ENCODE data around the gene AGPAT1.
A peak's percentile ranks its signal among the peaks of the same experiment; 100 is the strongest.

Gene AGPAT1

GRCh38 chr6:32168807-32169591, 6.9 kb downstream of the AGPAT1 start:
- Histone ChIP-seq H3K27ac (ENCODE audit: low read depth, low read length) (no peak overlapping the region), H3K9ac (ENCODE audit: low read depth in 1 of 2, low read length in 2 of 2) (no peak overlapping the region), H3K4me1 (ENCODE audit: control insufficient read depth in 1 of 2, insufficient read depth in 2 of 2, low read length in 2 of 2) (peaks cover 6 to 9% of the 10 kb centered on the region in 2 donors), H3K27me3 (ENCODE audit: control insufficient read depth in 1 of 2, insufficient read depth in 2 of 2, low read length in 2 of 2) (no peaks in the 10 kb centered on the region), H3K4me3 (ENCODE audit: low read depth in 1 of 2, low read length in 2 of 2) (no peak overlapping the region), H3K36me3 (ENCODE audit: control insufficient read depth in 1 of 2, insufficient read depth in 2 of 2, low read length in 2 of 2) (peaks cover 14 to 49% of the 10 kb centered on the region in 2 donors), H3K9me3 (ENCODE audit: control insufficient read depth in 1 of 2, low read length in 2 of 2) (no peaks in the 10 kb centered on the region)

DNA sequence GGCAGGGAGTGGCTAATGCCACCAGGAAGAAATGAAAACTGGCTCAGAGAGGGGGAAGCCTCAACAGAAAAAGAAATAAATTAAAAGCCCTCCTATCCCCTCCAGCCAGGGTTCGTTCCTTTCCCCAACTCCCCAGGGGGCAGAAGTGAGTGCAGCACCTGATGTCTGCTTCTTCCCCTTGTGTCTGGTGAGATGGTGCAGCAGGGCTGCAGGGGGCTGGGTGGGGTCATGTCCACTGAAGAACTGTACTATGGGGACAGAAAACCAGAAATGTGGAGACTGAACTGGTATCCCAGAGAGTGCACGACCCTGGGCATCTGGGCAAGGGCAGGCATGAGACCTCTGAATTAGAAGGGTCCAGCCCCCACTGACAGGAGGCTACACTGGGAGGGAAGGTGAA, 7.5 kb downstream of the AGPAT1 start:
- H3K4me3 ChIP-seq (ENCODE audit: low read depth in 1 of 2, low read length in 2 of 2), result no peak overlapping the region
- H3K27ac ChIP-seq (ENCODE audit: low read depth, low read length), result no peak overlapping the region
- H3K9me3 ChIP-seq (ENCODE audit: control insufficient read depth in 1 of 2, low read length in 2 of 2), result no peaks in the 10 kb centered on the region
- H3K27me3 ChIP-seq (ENCODE audit: control insufficient read depth in 1 of 2, insufficient read depth in 2 of 2, low read length in 2 of 2), result no peaks in the 10 kb centered on the region
- H3K9ac ChIP-seq (ENCODE audit: low read depth in 1 of 2, low read length in 2 of 2), result no peak overlapping the region
- H3K4me1 ChIP-seq (ENCODE audit: control insufficient read depth in 1 of 2, insufficient read depth in 2 of 2, low read length in 2 of 2), result peaks cover 6 to 8% of the 10 kb centered on the region in 2 donors
- peaks cover 14 to 49% of the 10 kb centered on the region in 2 donors for H3K36me3 ChIP-seq (ENCODE audit: control insufficient read depth in 1 of 2, insufficient read depth in 2 of 2, low read length in 2 of 2)

GRCh38 chr6:32167761-32168262, 8.1 kb downstream of the AGPAT1 start:
- Histone ChIP-seq H3K27me3 (ENCODE audit: control insufficient read depth in 1 of 2, insufficient read depth in 2 of 2, low read length in 2 of 2) (no peaks in the 10 kb centered on the region), H3K27ac (ENCODE audit: low read depth, low read length) (no peak overlapping the region), H3K9me3 (ENCODE audit: control insufficient read depth in 1 of 2, low read length in 2 of 2) (no peaks in the 10 kb centered on the region), H3K9ac (ENCODE audit: low read depth in 1 of 2, low read length in 2 of 2) (no peak overlapping the region), H3K36me3 (ENCODE audit: control insufficient read depth in 1 of 2, insufficient read depth in 2 of 2, low read length in 2 of 2) (peaks cover 14 to 52% of the 10 kb centered on the region in 2 donors), H3K4me3 (ENCODE audit: low read depth in 1 of 2, low read length in 2 of 2) (no peak overlapping the region), H3K4me1 (ENCODE audit: control insufficient read depth in 1 of 2, insufficient read depth in 2 of 2, low read length in 2 of 2) (peaks cover 1 to 3% of the 10 kb centered on the region in 2 donors)

DNA sequence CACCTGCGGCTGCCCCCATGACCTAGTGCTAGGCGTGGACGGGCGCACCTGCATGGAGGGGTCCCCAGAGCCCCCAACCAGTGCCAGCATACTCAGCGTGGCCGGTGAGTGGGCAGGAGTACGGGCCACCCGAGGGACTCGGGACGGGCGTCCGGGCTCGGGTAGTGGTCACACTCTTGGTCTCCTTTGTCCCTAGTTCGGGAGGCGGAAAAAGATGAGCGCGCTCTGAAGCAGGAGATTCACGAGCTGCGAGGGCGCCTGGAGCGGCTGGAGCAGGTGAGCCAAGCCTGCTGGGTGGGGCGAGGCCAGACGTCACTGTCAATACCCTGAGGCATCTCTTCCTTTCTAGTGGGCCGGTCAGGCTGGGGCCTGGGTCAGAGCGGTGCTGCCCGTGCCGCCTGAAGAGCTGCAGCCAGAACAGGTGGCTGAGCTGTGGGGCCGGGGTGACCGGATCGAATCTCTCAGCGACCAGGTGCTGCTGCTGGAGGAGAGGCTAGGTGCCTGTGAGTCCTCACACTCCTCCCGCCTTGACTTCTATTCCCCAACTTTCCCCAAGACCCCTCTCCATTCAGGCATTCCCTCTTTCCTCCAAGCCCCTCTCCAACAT, 8.6 kb downstream of the AGPAT1 start:
- no peaks in the 10 kb centered on the region for H3K4me1 ChIP-seq (ENCODE audit: control insufficient read depth in 1 of 2, insufficient read depth in 2 of 2, low read length in 2 of 2)
- no peak overlapping the region for H3K4me3 ChIP-seq (ENCODE audit: low read depth in 1 of 2, low read length in 2 of 2)
- peaks cover 14 to 53% of the 10 kb centered on the region in 2 donors for H3K36me3 ChIP-seq (ENCODE audit: control insufficient read depth in 1 of 2, insufficient read depth in 2 of 2, low read length in 2 of 2)
- no peaks in the 10 kb centered on the region for H3K27me3 ChIP-seq (ENCODE audit: control insufficient read depth in 1 of 2, insufficient read depth in 2 of 2, low read length in 2 of 2)
- H3K27ac ChIP-seq (ENCODE audit: low read depth, low read length), result no peak overlapping the region
- no peak overlapping the region for H3K9ac ChIP-seq (ENCODE audit: low read depth in 1 of 2, low read length in 2 of 2)
- no peaks in the 10 kb centered on the region for H3K9me3 ChIP-seq (ENCODE audit: control insufficient read depth in 1 of 2, low read length in 2 of 2)

DNA sequence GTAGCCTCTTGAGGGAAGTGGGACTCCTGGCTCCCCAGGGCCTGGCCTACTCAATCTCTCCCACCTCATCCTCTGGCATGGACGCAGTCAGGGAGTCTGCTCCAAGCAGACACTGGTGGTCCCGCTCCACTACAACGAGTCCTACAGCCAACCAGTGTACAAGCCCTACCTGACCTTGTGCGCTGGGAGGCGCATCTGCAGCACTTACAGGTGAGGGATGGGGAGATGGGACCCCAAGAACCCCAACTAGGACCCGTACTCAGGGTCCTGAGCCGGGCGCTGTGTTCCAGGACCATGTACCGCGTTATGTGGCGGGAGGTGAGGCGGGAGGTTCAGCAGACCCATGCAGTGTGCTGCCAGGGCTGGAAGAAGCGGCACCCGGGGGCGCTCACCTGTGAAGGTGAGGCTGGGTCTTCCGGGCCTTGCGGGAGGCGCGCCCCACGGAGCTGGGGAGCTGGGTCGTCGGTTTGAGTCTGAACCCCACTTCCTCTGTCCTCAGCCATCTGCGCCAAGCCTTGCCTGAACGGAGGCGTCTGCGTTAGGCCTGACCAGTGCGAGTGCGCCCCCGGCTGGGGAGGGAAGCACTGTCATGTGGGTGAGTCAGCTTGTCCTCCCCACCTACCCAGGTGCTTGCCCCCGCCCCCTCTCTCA, 9.3 kb downstream of the AGPAT1 start:
- Histone ChIP-seq H3K9me3 (ENCODE audit: control insufficient read depth in 1 of 2, low read length in 2 of 2) (no peaks in the 10 kb centered on the region), H3K27me3 (ENCODE audit: control insufficient read depth in 1 of 2, insufficient read depth in 2 of 2, low read length in 2 of 2) (no peaks in the 10 kb centered on the region), H3K27ac (ENCODE audit: low read depth, low read length) (no peak overlapping the region), H3K36me3 (ENCODE audit: control insufficient read depth in 1 of 2, insufficient read depth in 2 of 2, low read length in 2 of 2) (peaks cover 14 to 53% of the 10 kb centered on the region in 2 donors), H3K4me3 (ENCODE audit: low read depth in 1 of 2, low read length in 2 of 2) (no peak overlapping the region), H3K4me1 (ENCODE audit: control insufficient read depth in 1 of 2, insufficient read depth in 2 of 2, low read length in 2 of 2) (no peaks in the 10 kb centered on the region), H3K9ac (ENCODE audit: low read depth in 1 of 2, low read length in 2 of 2) (no peak overlapping the region)

GRCh38 chr6:32164295-32164694, 11.6 kb downstream of the AGPAT1 start, which contains the start of gene EGFL8:
Gene EGFL8, plus strand, starts transcription at chr6:32164595. Its CDS starts 1,571 bp downstream, at chr6:32166166.
- Histone ChIP-seq H3K27me3 (ENCODE audit: control insufficient read depth in 1 of 2, insufficient read depth in 2 of 2, low read length in 2 of 2) (no peaks in the 10 kb centered on the region), H3K4me1 (ENCODE audit: control insufficient read depth in 1 of 2, insufficient read depth in 2 of 2, low read length in 2 of 2) (no peaks in the 10 kb centered on the region), H3K36me3 (ENCODE audit: control insufficient read depth in 1 of 2, insufficient read depth in 2 of 2, low read length in 2 of 2) (peaks cover 0 to 31% of the 10 kb centered on the region in 2 donors), H3K4me3 (ENCODE audit: low read depth in 1 of 2, low read length in 2 of 2) (no peak within 1 kb of the TSS), H3K27ac (ENCODE audit: low read depth, low read length) (peak within 1 kb of the TSS; percentile 14), H3K9me3 (ENCODE audit: control insufficient read depth in 1 of 2, low read length in 2 of 2) (no peaks in the 10 kb centered on the region), H3K9ac (ENCODE audit: low read depth in 1 of 2, low read length in 2 of 2) (no peak within 1 kb of the TSS)

DNA sequence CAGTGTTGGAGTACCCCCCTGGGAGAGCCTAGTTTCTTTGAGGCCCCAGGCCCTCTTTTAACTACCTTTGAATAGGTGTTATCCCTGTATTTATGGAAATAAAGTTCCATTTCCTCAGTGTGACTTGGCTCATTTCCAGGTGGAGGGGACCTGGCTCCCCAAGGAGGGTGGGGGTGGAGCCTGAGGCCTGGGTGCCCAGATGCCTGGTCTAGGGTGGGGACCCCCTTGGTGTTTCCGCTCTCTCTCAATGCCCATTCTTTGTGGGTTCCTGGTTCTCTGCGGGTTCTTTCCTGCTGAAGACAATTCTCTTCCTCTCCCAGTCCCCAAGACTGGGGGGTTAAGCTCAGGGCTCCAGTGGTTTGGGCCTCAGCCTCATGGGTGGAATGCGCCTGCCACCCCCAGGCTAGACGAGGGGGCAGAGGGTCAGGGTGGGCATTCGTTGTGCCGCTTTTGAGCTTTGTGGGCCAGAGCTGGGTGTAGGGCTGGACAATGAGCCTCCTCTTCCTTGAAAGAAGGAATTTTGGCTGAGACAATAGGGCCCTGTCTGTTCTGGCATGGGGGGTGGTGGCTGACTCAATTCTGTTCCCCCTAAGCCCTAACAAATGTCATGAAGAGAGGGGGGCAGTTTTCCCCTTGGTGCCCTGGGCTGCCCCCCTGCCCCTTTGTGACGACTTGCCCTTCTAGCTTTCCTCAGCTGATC, 12.2 kb downstream of the AGPAT1 start:
- H3K36me3 ChIP-seq (ENCODE audit: control insufficient read depth in 1 of 2, insufficient read depth in 2 of 2, low read length in 2 of 2), result peaks cover 0 to 28% of the 10 kb centered on the region in 2 donors
- no peaks in the 10 kb centered on the region for H3K9me3 ChIP-seq (ENCODE audit: control insufficient read depth in 1 of 2, low read length in 2 of 2)
- no peaks in the 10 kb centered on the region for H3K4me1 ChIP-seq (ENCODE audit: control insufficient read depth in 1 of 2, insufficient read depth in 2 of 2, low read length in 2 of 2)
- H3K27me3 ChIP-seq (ENCODE audit: control insufficient read depth in 1 of 2, insufficient read depth in 2 of 2, low read length in 2 of 2), result no peaks in the 10 kb centered on the region
- no peak overlapping the region for H3K4me3 ChIP-seq (ENCODE audit: low read depth in 1 of 2, low read length in 2 of 2)
- peak overlapping the region; percentile 14 for H3K27ac ChIP-seq (ENCODE audit: low read depth, low read length)
- H3K9ac ChIP-seq (ENCODE audit: low read depth in 1 of 2, low read length in 2 of 2), result no peak overlapping the region

DNA sequence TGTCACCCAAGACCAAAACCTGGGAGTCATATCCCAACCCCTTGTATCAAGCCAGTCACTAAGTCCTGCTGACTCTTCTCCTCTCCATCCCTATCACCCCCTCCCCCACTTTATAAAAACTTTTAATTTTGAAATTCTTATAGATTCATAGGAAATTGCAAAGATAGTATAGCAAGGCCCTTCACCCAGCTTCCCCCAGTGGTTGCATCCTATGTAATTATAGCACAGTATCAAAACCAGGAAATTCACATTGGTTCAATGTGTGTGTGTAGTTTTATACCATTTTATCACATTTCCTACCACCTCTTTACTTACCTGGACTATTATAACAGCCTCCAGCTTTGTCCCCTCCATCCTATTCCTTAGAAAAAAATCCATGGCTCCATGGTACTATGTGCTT, 17.8 kb downstream of the AGPAT1 start:
- H3K9ac ChIP-seq (ENCODE audit: low read depth in 1 of 2, low read length in 2 of 2), result no peak overlapping the region
- H3K27ac ChIP-seq (ENCODE audit: low read depth, low read length), result no peak overlapping the region
- no peak overlapping the region for H3K4me3 ChIP-seq (ENCODE audit: low read depth in 1 of 2, low read length in 2 of 2)
- H3K9me3 ChIP-seq (ENCODE audit: control insufficient read depth in 1 of 2, low read length in 2 of 2), result no peaks in the 10 kb centered on the region
- H3K36me3 ChIP-seq (ENCODE audit: control insufficient read depth in 1 of 2, insufficient read depth in 2 of 2, low read length in 2 of 2), result peaks cover 14 to 18% of the 10 kb centered on the region in 2 donors
- peaks cover 12 to 20% of the 10 kb centered on the region in 2 donors for H3K4me1 ChIP-seq (ENCODE audit: control insufficient read depth in 1 of 2, insufficient read depth in 2 of 2, low read length in 2 of 2)
- no peaks in the 10 kb centered on the region for H3K27me3 ChIP-seq (ENCODE audit: control insufficient read depth in 1 of 2, insufficient read depth in 2 of 2, low read length in 2 of 2)

DNA sequence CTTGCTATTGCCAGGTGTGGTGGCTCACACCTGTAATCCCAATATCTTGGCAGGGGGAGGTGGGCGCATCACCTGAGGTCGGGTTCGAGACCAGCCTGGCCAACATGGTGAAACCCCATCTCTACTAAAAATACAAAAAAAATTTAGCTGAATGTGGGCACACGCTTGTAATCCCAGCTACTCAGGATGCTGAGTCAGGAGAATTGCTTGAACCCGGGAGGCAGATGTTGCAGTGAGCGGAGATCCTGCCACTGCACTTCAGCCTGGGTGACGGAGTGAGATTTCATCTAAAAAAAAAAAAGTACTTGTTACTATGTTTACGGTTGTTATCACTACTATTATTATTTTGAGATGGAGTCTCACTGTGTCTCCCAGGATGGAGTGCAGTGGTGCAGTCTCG, 19.0 kb downstream of the AGPAT1 start:
- H3K4me3 ChIP-seq (ENCODE audit: low read depth in 1 of 2, low read length in 2 of 2), result no peak overlapping the region
- no peak overlapping the region for H3K27ac ChIP-seq (ENCODE audit: low read depth, low read length)
- H3K9ac ChIP-seq (ENCODE audit: low read depth in 1 of 2, low read length in 2 of 2), result no peak overlapping the region
- H3K27me3 ChIP-seq (ENCODE audit: control insufficient read depth in 1 of 2, insufficient read depth in 2 of 2, low read length in 2 of 2), result no peaks in the 10 kb centered on the region
- no peaks in the 10 kb centered on the region for H3K9me3 ChIP-seq (ENCODE audit: control insufficient read depth in 1 of 2, low read length in 2 of 2)
- H3K36me3 ChIP-seq (ENCODE audit: control insufficient read depth in 1 of 2, insufficient read depth in 2 of 2, low read length in 2 of 2), result peaks cover 14 to 15% of the 10 kb centered on the region in 2 donors
- H3K4me1 ChIP-seq (ENCODE audit: control insufficient read depth in 1 of 2, insufficient read depth in 2 of 2, low read length in 2 of 2), result peaks cover 20 to 32% of the 10 kb centered on the region in 2 donors
